ENCODE measurements around the gene IRF2BP2.

The IRF2BP2 gene

GRCh38 chr1:234558330-234558836 lies 51.6 kb downstream of the IRF2BP2 start:
- ChIA-PET CTCF (interaction anchor here (1.1 kb wide), 1 partner anchor 27 kb away, joined by 3 read pairs; no protein-coding TSS in a partner anchor), POLR2A (no interaction called here)
- Histone ChIP-seq H3K27ac (ENCODE audit: insufficient read depth in 1 of 2, low read depth in 1 of 2, low read length in 2 of 2, poor library complexity in 1 of 2, severe bottlenecking in 2 of 2) (no peak overlapping the region), H3K4me1 (ENCODE audit: control extremely low read depth in 1 of 4, control insufficient read depth in 4 of 4, insufficient read depth in 4 of 4, low read length in 3 of 4) (peaks cover 3 to 22% (median 18%) of the 10 kb centered on the region in 4 experiments), H3K9me3 (ENCODE audit: control extremely low read depth in 1 of 5, control insufficient read depth in 4 of 5, insufficient read depth in 2 of 5, low read depth in 1 of 5, low read length in 4 of 5) (no peaks in the 10 kb centered on the region), H3K36me3 (ENCODE audit: control insufficient read depth in 4 of 4, insufficient read depth in 4 of 4, low read length in 3 of 4) (no peaks in the 10 kb centered on the region), H3K4me3 (ENCODE audit: control insufficient read depth in 1 of 7, extremely low read depth in 1 of 7, insufficient read depth in 4 of 7, low read depth in 2 of 7, low read length in 6 of 7) (no peak overlapping the region), H3K27me3 (replicated peaks in 2 of 5; ENCODE audit: control insufficient read depth in 4 of 5, insufficient read depth in 5 of 5, low read length in 4 of 5) (no peaks in the 10 kb centered on the region)
- 86% methylated on average over 10 of the region's 10 CpGs for WGBS (ENCODE audit: insufficient coverage)
- peak; percentile 27 to 71 (median 33) for DNase-seq

GRCh38 chr1:234556245-234556943 lies 53.6 kb downstream of the IRF2BP2 start:
- Histone ChIP-seq H3K9me3 (ENCODE audit: control extremely low read depth in 1 of 5, control insufficient read depth in 4 of 5, insufficient read depth in 2 of 5, low read depth in 1 of 5, low read length in 4 of 5) (no peaks in the 10 kb centered on the region), H3K36me3 (ENCODE audit: control insufficient read depth in 4 of 4, insufficient read depth in 4 of 4, low read length in 3 of 4) (no peaks in the 10 kb centered on the region), H3K4me1 (ENCODE audit: control extremely low read depth in 1 of 4, control insufficient read depth in 4 of 4, insufficient read depth in 4 of 4, low read length in 3 of 4) (peaks cover 3 to 26% (median 20%) of the 10 kb centered on the region in 4 experiments), H3K4me3 (ENCODE audit: control insufficient read depth in 1 of 7, extremely low read depth in 1 of 7, insufficient read depth in 4 of 7, low read depth in 2 of 7, low read length in 6 of 7) (no peak overlapping the region), H3K27me3 (replicated peaks in 2 of 5; ENCODE audit: control insufficient read depth in 4 of 5, insufficient read depth in 5 of 5, low read length in 4 of 5) (no peaks in the 10 kb centered on the region), H3K27ac (ENCODE audit: insufficient read depth in 1 of 2, low read depth in 1 of 2, low read length in 2 of 2, poor library complexity in 1 of 2, severe bottlenecking in 2 of 2) (no peak overlapping the region)
- no CpG with 5 or more reads among the region's 4 CpGs for WGBS (ENCODE audit: insufficient coverage)
- no peak for DNase-seq
- ChIA-PET POLR2A (no interaction called here), CTCF (interaction anchor here (1.9 to 2.1 kb wide), 2 partner anchors 10 to 11 kb away, joined by 5 to 6 read pairs; no protein-coding TSS in a partner anchor)

GRCh38 chr1:234555390-234556024 lies 54.5 kb downstream of the IRF2BP2 start:
- H3K4me1 ChIP-seq (ENCODE audit: control extremely low read depth in 1 of 4, control insufficient read depth in 4 of 4, insufficient read depth in 4 of 4, low read length in 3 of 4) = peaks cover 3 to 26% (median 20%) of the 10 kb centered on the region in 4 experiments
- ChIA-PET CTCF (interaction anchor here (1.9 to 2.1 kb wide), 2 partner anchors 10 to 11 kb away, joined by 5 to 6 read pairs; no protein-coding TSS in a partner anchor), POLR2A (no interaction called here)
- DNase-seq = no peak
- no peaks in the 10 kb centered on the region for H3K9me3 ChIP-seq (ENCODE audit: control extremely low read depth in 1 of 5, control insufficient read depth in 4 of 5, insufficient read depth in 2 of 5, low read depth in 1 of 5, low read length in 4 of 5)
- H3K4me3 ChIP-seq (ENCODE audit: control insufficient read depth in 1 of 7, extremely low read depth in 1 of 7, insufficient read depth in 4 of 7, low read depth in 2 of 7, low read length in 6 of 7) = no peak overlapping the region
- H3K27ac ChIP-seq (ENCODE audit: insufficient read depth in 1 of 2, low read depth in 1 of 2, low read length in 2 of 2, poor library complexity in 1 of 2, severe bottlenecking in 2 of 2) = no peak overlapping the region
- H3K27me3 ChIP-seq (replicated peaks in 2 of 5; ENCODE audit: control insufficient read depth in 4 of 5, insufficient read depth in 5 of 5, low read length in 4 of 5) = no peaks in the 10 kb centered on the region
- 98% methylated on average over 5 of the region's 10 CpGs for WGBS (ENCODE audit: insufficient coverage)
- H3K36me3 ChIP-seq (ENCODE audit: control insufficient read depth in 4 of 4, insufficient read depth in 4 of 4, low read length in 3 of 4) = no peaks in the 10 kb centered on the region

- no peak overlapping the region for H3K27ac ChIP-seq (ENCODE audit: insufficient read depth in 1 of 2, low read depth in 1 of 2, low read length in 2 of 2, poor library complexity in 1 of 2, severe bottlenecking in 2 of 2)
- POLR2A ChIA-PET = interaction anchor here (1.4 kb wide), 1 partner anchor 49 kb away, joined by 3 read pairs; no protein-coding TSS in a partner anchor
- peak in 2 of 3 donors; percentile 56 to 61 for DNase-seq
- no peak overlapping the region for H3K4me3 ChIP-seq (ENCODE audit: control insufficient read depth in 1 of 7, extremely low read depth in 1 of 7, insufficient read depth in 4 of 7, low read depth in 2 of 7, low read length in 6 of 7)
- 72% methylated on average over 11 of the region's 13 CpGs for whole genome bisulfite sequencing (ENCODE audit: insufficient coverage)
- H3K9me3 ChIP-seq (ENCODE audit: control extremely low read depth in 1 of 5, control insufficient read depth in 4 of 5, insufficient read depth in 2 of 5, low read depth in 1 of 5, low read length in 4 of 5) = no peaks in the 10 kb centered on the region
- CTCF ChIA-PET = interaction anchor here (2.1 to 2.3 kb wide), 2 partner anchors 11 kb away, joined by 6 to 10 read pairs; no protein-coding TSS in a partner anchor
- H3K27me3 ChIP-seq (replicated peaks in 2 of 5; ENCODE audit: control insufficient read depth in 4 of 5, insufficient read depth in 5 of 5, low read length in 4 of 5) = no peaks in the 10 kb centered on the region
- H3K36me3 ChIP-seq (ENCODE audit: control insufficient read depth in 4 of 4, insufficient read depth in 4 of 4, low read length in 3 of 4) = no peaks in the 10 kb centered on the region
- peaks cover 3 to 26% (median 20%) of the 10 kb centered on the region in 4 experiments for H3K4me1 ChIP-seq (ENCODE audit: control extremely low read depth in 1 of 4, control insufficient read depth in 4 of 4, insufficient read depth in 4 of 4, low read length in 3 of 4)
Measured at GRCh38 chr1:234554698-234555311, 55.2 kb downstream of the IRF2BP2 start.

Measured in common myeloid progenitor, CD34-positive (primary cell).